ENCODE measurements around the gene SSH3.

SSH3 gene

DNA sequence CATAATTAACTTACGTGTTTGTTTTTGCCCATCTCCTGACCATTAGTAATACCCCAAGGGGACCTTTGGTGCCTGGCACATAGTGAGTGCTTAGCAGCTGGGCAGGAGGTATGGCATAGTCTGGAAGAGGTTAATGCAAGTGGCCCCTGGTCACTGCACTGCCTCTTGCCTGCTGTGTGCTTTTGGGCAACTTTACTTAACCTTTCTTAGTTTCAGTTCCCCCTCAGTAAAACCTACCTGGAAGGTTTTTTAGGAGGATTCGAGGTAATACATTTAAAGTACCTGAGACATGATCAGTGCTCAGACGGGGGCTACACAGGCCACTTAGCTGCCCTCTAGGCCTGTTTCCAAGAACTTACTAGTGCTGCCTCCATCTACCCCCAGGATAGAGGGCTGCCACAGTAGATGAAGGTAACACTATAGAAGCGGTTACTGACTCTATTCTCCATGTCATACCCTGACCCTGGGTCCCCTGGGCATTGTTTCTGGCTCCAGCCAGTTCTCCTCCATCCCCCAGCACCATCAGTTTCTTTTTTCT lies 46.7 kb downstream of the SSH3 start:
- DNase-seq, result no peak

- DNase-seq, result peak; percentile 57 to 88
These were observed 48.1 kb downstream of the SSH3 start for GRCh38 chr11:67351275-67352005.

GRCh38 chr11:67352546-67353316 lies 49.4 kb downstream of the SSH3 start:
- DNase-seq, result peak; percentile 37 to 52

DNA sequence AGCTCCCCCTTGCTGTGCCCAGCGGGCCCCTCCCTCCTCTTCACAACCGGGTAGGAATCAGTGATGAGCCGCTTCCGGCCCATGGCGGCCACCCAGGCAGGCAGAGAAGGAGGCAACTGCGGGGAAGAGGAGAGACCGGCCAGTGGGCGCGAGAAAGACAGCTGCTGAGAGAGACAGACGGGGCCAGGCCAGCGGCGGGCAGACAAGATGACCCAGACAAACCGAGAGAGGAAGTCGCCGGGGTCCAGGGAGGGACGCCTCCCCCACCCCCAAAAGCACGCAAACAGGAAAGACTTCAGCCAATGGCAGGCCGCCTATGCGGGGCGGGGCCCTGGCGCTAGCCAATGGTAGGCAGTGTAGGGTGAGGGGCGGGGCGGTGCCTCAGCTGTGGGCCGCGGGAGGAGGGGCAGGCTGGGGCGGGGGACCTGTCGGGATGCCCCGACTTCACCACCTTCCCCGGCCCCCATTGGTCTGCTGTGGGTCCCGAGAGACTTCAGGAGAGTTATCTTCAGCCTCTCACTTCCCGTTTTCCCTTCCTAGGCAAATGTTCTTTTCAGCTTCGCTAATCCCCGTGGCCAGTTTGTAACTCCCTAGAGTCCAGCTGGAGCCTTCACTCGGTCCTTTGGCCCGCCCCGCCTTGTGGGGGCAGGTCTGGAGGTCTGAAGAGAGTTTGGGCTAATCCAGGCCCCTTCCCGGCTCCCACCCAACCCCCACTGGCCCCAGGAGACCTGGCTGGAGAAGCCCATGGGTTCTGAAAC lies 50.2 kb downstream of the SSH3 start, which contains the start of gene POLD4:
Gene POLD4, minus strand, starts transcription at position 230 of the 758 bp plus-strand sequence. Its CDS starts 147 bp downstream, at position 83.
- peak; percentile 97 to 98 for DNase-seq

DNA sequence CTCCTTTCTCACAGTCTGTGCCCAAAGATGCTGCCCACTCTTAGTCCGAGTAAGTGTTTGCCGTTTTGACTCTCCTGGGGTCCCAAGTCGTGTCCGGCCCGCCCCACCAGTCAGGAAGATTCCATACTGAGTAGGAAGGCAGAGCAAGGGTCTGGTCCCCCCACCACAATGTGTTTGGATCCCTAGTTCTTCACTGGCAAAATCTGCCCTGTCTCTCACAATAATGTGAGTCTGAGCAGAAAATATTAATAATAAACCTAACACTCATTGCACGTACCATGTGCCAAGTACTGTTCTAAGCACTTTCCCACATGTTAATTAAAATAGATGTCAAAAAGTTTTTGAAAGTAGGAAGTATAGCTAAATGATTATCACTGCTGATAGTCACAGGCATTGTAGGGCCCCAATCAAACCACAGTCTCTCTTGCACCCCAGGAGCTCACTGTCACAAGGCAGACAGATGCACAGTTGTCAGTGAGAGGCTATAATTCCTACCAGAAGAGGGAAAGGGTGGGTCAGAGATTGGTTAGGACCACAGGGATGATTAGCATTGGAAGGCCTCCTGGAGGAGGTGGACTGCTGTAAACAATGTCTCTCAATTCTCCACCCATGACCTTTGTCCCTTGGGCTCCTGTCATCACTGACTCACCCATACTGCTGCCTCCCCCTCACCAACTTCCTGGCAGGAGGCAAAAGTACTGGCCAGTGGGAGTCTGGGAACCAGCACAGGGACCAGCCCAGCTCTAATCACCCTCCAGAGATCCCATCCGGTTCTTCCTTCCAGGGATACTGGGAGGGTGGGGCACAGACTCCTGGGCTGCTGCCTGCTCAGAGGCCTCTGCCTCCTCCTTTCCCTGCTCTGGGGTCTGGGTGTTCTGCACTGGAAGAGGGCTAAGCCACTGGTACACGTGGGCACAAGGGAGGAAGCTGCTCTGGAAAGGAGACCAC lies 51.0 kb downstream of the SSH3 start:
- peak; percentile 74 to 90 for DNase-seq

DNA sequence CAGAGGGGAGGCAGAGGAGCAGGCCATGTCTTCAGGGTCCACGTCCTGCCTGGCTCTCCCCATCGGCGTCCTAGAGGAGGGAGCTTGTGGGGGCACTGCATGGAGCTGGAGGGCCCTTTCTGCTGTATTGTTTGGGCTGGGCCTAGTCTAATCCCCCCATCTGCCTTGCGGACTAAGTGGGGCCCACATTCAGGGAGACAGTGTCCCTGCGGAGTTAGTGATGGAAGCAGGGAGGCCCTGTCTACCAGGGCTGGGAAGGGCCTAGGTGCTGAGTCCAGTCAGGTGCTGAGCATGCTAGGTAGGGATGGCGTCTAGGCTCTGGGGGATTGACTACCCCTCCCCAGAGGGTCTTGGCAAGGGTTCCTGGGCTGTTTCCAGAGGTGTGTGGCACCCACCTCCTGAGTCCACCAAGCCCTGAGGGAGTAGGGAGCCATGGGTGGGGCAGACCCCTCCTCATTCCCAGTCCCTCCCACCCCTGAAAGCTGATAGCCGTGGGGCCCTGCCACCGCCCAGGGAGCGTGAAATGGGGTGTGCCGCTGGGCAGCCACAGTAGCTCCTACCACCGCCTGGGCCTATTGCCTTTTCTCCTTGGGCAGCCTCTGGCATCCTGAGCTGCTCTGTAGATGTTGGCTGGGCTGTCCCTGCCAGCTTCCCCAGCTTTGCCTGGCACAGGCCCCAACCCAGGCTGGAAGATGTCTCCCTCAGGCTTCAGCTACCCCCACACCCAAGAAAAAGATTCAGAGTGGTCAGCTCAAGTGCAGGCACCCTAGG lies 51.9 kb downstream of the SSH3 start:
- DNase-seq, result no peak

DNA sequence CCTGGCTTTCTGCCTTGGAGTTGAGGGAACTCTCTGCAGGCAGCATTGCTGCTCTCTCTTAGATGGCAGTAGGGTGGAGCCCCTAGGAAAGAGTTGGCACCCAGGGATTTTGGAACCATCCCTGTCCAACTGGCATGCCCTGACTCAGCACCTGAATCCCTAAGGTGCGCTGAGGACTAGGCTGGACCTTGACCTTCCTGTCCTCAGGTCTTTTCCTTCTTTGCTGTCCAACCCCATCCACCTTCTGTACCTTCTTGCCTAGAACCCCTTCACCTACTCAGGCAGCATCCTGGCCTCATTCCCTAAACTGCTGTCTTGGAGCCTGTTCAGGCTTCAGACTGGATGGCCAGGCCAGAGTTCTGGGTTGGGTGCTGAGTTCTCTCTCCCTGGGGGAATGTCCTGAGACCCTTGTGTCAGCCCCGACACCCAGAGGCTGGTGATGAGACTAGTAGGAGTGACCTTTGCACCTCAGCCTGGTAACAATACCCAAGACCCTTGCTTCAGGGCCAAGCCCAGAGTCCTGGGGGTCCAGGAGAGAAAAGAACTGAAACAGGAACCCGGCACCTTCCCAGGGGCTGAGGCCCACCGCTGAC lies 52.6 kb downstream of the SSH3 start:
- DNase-seq, result no peak

- DNase-seq, result no peak
These were observed 53.1 kb downstream of the SSH3 start for GRCh38 chr11:67356387-67356863.

GRCh38 chr11:67356864-67357561 lies 53.7 kb downstream of the SSH3 start:
- DNase-seq, result peak; percentile 92 to 94

DNA sequence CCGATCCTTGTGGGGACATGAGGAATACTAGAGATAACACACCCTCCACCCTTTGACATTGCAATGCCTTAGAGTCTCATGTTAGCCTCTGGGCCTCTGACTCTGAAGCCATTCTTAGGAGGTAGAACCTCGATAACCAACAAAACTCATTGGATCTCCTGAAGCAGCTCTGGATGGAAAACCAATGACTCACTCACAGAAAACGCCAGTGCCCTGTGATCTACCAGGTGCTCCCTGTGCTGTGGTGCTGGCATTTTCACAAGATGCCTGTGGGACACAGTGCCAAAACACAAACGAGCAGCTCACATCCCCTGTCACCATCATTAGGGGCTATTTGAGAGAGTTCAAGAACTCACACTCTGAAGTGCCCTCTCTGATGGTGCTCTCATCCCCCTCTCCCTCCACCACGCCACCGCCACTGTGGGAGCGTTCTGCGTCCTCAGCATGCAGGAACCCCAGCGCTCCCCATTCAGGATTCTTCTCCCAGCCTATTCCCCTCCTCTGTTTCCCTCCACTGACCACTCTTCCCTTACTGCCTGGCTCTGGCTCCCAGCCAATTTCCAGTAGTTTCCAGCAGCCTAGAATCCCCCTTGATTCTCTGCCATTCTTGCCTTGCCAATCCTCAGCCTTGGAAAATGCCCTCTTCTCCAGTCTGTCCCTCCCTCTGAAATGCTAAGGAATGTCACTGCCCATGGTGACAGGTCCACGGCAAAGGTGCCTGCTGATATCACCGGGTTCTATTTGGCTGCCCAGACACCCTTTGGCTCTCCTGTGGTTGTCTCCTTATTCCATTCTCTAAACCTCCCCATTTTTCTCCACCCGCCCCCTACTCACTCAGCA lies 54.7 kb downstream of the SSH3 start:
- no peak for DNase-seq
